ENCODE measurements around the gene HSD17B14.

- TF ChIP-seq EZH2 (IDR thresholded peaks at IDR 0.05; ENCODE audit: borderline replicate concordance, low read length) (no peak), CTCF (conservative IDR thresholded peaks at IDR 0.05 in 1 of 2, IDR thresholded peaks at IDR 0.05 in 1 of 2; ENCODE audit: extremely low read depth in 1 of 2, insufficient read depth in 1 of 2, low read depth in 1 of 2, low read length in 2 of 2) (peak in 1 of 2 donors; percentile 27)
Measured at GRCh38 chr19:48813123-48813913, 23.0 kb downstream of the HSD17B14 start.
